Measurements from ENCODE around the gene NFAM1.
A peak's percentile ranks its signal among the peaks of the same experiment; 100 is the strongest.

NFAM1 gene

DNA sequence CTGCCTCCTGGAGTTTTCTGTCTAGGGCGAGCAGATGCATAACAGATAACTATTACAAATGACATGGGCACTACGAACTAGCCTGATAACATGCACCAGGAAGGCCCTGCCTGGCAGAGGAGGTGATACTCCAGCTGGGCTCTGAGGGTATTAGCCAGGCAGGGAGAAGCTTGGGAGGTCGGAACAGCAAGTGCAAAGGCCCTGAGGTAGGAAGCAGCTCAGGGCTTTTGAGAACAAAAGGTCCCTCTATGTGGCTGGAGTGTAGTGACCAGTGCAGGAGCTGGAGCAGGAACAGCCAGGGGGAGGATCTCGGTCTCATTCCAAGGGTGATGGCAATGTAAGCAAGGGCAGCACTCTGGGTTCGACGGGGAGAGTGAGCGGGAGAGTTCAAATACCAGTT lies 100.1 kb downstream of the NFAM1 start:
- DNase-seq = no peak

DNA sequence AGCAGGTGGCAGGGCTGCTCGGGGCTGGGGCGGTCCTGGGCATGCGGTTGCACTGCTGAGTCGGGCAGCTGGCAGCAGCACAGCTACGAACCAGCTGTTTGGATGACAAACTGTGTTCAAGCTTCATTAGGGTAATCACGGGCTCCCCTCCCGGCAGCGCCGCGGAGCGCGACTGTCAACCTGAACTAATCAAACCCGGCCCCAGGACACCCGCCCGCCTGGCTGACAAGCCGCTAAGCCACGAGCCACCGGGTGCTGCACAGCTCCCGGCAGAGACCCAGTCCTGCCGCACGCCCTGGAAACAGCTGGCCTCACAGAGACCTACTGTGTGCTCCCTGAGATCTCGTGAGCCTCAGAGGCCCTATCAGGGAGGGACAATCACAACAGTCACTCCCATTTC lies 101.2 kb downstream of the NFAM1 start:
- DNase-seq = peak; percentile 25 to 75 (median 50)

Data from NCI-H1417 (cell line).